GM21717 (cell line): ENCODE results near the gene PPP3CA.
"Not testable (repeated sequence)": the region's sequence is repeated elsewhere in the genome, so short reads cannot be mapped to it uniquely, and the experiment has no call there.

ENCODE experiments used
- ATAC-seq: cut with Tn5 transposase; IDR thresholded peaks from one replicate; pipeline ENCODE4 v1.9.1; 2021; ENCODE audit warnings: mild to moderate bottlenecking, moderate library complexity; ENCODE audit not compliant: unreplicated experiment

PPP3CA gene

DNA sequence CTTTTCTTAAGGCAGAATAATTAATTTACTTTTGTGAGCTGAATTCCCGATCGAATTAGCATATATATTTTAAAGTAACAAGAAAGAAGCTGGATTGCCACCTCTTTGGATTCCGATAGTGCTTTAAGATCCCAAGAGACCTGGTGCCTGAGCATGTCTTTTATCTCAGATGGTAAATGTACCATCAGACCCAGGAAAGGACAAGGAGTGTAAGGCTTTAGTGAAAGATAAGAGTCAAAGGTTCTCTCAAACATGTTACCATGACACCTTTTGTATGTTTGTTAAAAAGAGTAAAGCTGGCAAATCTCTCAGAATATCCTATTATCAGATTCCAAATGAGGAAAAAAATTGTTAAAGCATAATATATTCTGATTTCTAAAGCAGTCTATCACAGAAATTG is 198.8 kb downstream of the PPP3CA start:
- ATAC-seq, result no peak

DNA sequence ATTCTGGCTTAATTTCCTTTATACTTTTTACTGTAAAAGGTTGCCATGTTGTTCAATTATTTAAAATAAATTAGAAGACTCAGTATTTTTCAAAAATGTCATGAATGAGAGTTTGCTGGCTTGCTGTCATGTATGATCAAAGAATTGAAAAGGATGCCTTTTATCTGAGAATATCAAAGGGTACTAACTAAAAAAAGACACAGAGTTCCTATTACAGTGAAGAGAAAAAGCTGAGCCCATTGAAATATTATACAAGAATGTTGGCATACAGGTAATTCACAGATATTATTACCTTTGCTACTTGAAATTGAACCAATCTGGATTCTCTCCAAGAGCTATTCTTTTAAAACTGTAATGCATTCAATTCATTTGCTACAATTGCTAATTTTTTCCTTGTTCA is 200.0 kb downstream of the PPP3CA start:
- no peak for ATAC-seq

DNA sequence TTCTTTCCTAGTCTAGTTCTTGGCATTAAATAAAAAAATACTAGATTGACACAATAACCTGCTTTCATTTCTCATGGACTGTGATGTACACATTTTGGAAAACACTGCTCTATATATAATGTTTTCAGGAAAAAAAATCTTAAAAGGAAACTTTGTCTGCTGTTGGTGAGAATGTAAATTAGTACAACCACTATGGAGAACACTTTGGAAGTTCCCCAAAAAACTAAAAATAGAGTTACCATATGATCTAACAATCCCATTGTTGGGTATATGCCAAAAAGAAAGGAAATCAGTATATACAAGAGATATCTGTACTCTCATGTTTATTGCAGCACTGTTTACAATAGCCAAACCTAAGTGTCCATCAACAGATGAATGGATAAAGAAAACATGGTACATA is 202.3 kb downstream of the PPP3CA start:
- no peak for ATAC-seq

DNA sequence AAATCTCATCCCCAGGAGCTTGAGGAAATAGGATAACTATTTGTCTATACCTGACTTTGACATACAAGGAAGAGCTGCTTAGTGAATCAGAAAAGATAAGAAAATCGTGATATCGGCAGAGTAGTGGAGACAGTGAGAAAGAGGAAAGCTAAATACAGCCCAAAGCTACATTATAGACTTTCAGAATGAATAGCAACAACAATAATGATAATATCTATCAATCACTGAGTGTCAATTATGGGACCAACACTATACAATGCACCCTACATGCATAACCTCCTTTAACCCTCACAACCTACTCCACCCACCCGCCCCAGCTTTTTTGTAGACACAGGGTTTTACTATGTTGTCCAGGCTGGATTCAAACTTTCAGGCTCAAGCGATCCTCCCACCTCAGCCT is 205.1 kb downstream of the PPP3CA start:
- ATAC-seq, result no peak

DNA sequence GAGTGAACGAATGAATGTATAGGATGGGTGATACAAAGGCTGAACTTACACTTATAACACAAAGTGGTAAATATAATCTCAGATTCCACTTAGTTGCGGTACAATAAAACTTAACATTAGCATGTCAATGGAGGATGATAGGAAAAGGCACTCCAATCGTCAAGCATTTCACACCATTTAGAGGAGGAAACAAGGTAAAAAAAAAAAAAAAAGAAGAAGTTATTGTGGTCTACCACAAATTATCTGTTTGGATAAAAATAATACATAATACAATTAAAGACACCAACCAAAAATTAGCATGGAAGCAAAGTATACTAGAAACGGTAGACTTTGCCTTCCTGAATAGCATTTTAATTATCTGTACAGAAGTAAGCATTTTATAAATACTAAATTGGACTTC is 205.5 kb downstream of the PPP3CA start:
- no peak for ATAC-seq

DNA sequence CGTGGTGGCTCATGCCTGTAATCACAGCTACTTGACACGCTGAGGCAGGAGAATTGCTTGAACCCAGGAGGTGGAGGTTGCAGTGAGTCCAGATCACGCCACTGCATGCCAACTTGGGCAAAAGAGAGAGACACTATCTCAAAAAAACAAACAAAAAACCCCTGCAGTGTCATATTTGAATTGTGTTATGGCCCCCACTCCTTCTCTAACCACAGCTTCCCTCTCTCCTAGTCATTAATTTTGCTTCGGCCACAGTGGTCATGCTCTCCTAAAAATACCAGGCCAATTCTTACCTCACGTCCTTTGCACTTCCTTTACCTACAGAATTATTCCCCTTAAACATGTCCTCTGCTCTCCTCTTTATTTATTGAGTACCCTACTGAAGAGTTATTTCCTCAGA is 206.1 kb downstream of the PPP3CA start:
- peak; percentile 50 for ATAC-seq

DNA sequence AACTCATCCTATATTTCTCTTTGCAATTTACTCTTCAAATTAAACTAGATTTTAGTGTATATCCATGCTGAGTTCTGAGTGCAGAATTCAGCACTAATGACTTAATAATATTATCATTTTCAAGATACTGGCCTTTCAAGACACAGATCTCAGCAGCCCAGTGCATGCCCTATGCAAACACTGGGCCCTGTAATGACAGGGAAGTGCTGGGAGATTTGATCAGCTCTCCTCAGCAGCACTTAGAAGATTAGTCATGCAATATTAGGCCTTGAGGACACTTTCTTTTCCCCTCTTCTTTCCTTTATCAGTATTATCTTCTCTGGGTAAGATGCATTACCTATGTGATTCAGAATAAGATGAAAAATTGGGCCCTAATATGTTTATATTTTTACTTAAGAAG is 207.1 kb downstream of the PPP3CA start:
- ATAC-seq, result no peak

DNA sequence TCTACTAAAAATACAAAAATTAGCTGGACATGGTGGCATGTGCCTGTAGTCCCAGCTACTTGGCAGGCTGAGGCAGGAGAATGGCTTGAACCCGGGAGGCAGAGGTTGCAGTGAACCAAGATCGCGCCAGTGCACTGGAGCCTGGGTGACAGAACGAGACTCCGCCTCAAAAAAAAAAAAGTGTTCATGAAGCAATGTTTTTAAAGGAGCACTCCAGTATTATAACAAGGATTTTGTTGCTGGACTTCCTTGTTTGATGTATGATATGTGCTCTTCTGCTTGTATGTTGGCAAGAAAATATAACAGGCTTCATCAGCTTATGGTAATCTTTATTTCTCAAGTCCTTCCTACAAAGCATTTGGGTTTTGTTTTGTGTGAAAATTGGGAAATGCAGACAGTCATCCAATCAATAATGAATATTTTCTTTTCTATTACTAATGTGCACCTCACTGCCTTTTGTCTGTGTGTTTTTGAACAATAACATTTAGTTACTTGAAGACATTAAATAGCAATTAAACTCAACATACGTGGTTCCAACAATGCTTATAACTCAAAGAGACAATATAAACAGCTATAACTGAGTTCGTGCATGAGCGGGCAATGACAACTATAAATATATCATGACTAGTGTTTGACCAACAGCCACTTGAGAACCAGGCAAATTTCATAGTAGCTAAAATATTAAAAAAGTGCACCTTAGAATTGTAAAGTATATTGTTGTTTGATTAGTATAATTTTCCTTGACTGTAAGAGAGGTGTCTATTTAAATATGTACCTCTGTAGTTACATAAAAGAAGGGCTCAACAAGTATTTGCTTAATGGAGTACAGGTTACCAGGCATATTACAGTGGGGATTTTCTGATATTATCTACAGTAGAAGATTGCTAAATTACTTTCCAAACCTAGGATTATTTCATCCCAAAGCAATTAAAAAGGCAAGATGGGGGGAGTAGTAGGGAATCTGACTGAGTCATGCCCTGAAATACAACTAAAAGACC is 210.7 kb downstream of the PPP3CA start:
- no peak for ATAC-seq

DNA sequence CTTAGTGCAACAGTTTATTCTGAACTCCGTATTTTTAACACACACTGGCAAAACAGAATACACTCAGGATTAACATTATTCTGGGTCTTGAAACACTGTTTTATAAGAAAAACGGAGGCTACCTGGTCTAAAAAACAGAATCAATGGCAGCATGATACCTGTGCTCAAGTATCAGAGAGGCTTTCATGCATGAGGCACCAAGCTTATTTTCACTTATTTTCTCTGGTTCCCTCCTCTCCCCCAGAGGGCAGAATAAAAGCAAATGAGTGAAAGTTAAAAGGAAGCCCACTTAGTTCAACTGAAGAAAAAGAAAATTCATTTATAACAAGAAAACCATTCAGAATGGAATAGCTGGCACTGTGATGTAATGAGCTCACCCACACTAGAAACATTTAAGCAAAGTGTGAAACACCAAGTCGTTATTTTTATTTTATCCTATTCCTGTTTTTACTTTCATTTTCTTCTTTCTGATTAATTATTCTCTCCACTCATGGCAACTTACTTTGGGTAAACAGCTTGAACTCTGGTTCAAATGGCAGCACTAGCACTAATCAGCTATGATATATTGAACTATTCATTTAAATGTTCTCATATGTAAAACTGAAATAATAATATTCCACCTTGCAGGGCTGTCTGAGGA is 211.8 kb downstream of the PPP3CA start:
- ATAC-seq, result peak; percentile 74

DNA sequence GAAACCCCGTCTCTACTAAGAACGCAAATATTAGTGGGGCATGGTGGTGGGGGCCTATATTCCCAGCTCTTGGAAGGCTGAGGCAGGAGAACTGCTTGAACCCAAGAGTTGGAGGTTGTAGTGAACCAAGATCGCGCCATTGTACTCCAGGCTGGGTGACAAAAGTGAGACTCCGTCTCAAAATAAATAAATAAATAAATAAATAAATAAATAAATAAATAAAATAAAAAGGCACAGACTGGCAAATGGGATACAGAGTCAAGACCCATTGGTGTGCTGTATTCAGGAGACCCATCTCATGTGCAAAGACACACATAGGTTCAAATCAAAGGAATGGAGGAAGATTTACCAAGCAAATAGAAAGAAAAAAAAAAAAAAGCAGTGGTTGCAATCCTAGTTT is 216.3 kb downstream of the PPP3CA start:
- ATAC-seq, result not testable (repeated sequence)

DNA sequence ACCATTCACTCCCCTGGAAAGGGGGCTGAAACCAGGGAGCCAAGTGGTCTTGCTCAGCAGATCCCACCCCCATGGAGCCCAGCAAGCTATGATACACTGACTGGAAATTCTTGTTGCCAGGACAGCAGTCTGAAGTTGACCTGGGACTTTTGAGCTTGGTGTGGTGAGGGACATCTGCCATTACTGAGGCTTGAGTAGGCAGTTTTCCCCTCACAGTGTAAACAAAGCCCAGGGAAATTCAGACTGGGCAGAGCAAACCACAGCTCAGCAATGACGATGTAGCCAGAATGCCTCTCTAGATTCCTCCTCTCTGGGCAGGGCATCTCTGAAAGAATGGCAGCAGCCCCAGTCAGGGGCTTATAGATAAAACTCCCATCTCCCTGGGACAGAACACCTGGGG is 218.4 kb downstream of the PPP3CA start:
- not testable (repeated sequence) for ATAC-seq

DNA sequence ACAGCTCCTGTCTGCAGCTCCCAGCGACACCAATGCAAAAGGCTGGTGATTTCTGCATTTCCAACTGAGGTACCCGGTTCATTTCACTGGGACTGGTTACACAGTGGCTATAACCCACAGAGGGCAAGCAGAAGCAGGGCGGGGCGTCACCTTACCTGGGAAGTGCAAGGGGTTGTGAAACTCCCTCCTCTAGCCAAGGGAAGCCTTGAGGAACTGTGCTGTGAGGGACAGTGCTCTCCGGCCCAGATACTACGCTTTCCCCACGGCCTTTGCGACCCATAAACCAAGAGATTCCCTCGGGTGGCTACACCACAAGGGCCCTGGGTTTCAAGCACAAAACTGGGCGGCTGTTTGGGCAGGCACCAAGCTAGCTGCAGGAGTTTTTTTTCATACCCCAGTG is 218.9 kb downstream of the PPP3CA start:
- ATAC-seq, result no peak

DNA sequence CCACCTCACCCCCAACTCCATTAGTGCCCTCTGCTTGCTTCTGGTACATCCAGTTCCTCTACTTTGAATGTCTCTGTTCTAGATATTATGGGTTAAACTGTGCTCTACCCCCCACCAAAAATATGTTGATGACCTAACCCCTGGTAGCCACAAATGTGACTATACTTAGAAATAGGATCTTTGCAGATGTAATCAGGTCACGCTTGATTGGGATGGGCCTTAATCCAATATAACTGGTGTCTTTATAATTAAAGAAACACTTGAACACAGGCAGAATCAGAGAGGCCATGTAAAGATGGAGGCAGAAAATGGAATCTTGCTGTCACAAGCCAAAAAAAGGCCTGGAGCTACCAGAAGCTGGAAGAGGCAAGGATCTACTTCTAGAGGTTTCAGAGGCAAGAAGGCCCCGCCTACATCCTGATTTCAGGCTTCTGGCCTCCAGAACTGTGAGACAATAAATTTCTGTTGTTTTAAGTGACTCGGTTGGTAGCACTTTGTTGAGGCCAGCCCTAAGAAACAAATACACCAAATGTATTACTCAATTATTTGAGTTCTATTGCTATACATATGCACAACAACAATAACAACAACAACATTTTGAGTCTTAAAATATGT is 220.0 kb downstream of the PPP3CA start:
- no peak for ATAC-seq

DNA sequence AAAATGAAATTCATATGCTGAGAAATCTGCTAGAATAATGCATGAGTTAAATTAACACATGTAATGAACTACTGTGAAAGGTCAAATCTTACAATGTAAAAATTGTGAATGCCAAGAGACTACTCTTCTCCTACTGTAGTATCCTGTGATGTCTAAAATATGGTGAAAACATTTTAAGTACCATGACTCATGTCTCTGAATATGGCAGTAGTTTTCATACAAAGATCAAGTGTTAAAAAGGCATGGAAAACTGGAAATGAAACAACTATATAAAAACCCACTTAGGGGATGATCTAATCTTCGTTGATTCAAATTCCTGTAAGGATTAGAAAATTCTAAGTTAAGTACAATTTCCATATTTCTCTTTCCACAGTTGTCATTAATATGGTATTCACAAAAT is 221.3 kb downstream of the PPP3CA start:
- ATAC-seq, result no peak

DNA sequence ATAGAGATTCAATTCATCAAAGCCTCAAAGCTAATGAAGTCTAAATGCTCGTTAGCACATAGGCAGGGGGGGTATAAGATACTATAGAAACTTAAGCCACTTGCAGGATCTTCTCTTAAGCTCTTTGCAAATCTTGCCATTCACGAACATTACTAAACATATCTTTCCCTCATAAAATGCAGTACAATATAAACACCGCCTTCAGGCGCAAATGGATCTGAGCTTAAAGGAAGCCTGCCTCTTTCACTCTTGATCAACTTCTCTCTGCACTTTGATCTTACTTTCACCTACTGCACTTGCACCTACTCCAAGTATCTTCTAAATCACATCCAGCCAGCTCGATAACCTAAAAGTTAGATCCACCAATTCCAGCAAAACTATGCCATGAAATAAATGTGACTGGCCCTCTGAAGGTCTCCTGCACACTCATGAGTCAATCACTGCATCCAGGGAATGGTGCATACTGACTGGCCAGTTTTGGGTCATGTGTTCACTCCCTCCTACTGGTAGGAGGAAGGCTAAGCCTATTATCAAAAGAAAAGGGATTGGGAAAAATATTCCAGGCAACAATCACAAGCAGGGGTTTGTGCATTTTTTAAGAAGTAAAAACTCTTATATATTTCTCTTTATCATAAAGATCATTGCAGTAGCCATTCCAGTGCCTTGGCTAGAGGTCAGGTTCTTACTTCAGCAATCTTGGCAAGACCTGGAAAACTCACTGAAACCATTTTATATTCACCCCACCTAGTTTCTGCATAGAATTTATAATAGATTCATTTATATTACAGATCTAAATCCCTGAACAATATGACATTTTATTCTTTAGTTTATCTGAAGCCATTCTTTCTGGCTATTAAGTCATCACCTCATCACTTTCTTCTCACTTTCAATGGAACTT is 222.0 kb downstream of the PPP3CA start:
- ATAC-seq, result no peak

DNA sequence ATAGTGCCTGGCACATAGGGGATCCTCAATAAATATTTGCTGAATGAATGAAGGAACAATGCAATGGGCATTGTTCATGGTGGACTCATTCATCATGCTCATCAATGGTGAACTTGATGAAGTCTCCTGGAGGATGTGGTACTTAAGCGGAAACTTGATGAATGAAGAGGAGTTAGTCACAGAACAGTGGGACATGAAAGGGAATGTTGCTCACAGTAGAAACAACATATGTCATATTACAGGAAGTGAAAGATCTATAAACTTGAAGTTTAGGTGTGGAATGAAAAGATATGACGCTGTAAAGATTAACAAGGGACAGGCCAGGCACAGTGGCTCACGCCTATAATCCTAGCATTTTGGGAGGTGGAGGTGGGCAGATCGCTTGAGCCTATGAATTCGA is 224.1 kb downstream of the PPP3CA start:
- ATAC-seq, result no peak

DNA sequence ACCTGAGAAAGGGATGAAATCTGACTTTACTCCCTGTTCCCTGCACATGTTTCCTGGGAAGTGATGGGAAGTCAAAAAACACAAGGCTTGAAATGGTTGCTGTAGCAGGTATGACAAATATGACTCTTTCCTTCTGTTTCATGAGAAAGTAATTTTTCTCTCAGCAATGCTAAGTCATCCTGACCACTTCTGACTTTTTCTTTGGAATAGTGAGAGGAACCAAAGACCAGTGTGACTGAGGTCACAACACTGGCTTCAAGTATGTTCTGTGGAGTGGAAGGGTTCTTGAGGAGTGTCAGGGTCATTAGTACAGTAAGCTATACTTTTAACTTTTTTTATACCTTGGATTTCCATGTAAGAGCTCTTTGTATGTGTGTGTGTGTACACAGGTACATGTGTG is 225.3 kb downstream of the PPP3CA start:
- ATAC-seq, result no peak

DNA sequence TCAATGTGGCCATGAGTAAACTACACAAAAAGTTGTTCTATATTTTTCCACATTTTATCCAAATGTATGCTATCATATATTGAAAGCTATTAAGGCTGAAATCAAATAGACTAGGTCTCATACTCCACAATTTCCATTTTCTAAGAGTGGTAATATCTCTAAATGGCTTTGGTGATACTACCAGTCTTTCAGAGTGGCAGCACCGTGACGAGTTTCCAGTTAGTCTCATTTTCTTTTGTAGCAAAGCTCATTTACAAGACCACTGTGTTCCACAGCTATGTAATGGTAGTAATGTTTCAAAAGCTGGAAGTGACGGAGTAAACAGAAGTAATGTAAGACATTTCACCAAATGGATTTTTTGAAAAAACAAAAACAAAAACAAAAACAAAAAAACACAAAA is 228.2 kb downstream of the PPP3CA start:
- ATAC-seq, result no peak

DNA sequence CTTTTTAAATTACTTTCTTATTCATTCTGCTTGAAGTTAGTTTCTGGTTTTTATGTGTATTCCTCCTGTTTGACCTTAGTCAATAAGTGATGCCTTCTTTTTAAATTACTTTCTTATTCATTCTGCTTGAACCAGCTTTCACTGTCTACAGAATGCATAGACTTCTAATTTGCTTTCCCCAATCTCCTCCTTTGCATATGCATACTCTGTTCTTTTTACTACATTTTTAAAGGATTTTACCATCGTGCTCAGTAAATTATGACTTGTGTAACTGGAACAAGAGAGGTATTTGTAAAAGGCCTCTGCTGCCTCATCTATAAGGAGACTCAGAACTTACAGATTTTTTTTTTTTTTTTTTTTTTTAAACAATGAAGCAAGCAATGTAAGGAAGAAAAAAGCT is 228.7 kb downstream of the PPP3CA start:
- no peak for ATAC-seq

DNA sequence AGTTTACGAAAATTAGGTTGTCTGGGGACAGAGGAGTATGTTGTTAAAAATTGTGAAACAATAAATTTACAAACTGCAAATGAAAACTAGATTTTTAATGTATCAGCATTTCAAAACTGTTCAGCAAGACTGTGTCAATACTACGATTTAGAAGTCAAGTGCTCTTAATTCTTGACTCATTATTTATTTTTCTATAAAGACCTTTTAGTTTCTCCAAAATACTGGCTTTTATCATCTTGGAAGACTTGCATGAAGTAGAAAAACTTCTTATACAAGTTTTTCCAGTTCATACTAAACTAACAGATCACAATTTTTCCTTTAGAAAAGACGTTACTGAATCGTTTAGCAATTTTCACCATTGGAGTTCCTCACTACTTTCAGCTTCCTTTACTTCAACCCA is 231.4 kb downstream of the PPP3CA start:
- ATAC-seq, result no peak

DNA sequence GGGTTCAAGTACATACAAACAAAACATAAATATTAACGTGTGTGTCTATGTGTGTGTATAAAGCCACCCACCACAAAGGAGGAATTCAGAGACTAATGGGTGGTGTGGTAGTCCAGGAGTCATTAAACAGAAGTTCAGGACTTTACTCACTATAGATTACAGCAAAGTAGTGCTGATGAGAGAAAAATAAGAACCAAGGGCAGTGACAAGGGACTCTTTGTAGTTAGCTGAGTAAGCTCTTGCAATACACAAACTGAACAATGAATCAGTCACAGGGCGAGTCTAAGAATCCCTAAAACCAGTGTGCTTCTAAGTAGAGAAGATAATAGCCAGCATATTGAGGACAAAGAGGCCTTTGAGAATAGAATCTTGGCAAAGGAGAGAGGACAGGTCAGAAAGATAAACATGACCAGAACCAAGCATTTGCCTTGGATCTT is 232.4 kb downstream of the PPP3CA start:
- ATAC-seq, result no peak
